Panc1 (cell line): ENCODE data around the gene PKP3. TPM values are rescaled to one million over a fixed set of nuclear protein-coding genes. Genes with fewer than 3 reads are reported as not detected.

Source experiments
- ATAC-seq: fragments of 200-7000 bp; cut with Tn5 transposase; 2 replicates; pipeline ENCODE4 v1.9.1; 2020; ENCODE audit warnings: mild to moderate bottlenecking, moderate library complexity
- BruUV-seq: library from RNA; stranded (reverse); fragments of 400-500 nt; replicated peaks from 2 replicates; lab custom pipeline; 2021; lab: Mats Ljungman, UMichigan
- CTCF ChIA-PET: fragments of 300-600 bp; sonication (Branson Sonifier 250); formaldehyde crosslinking; loops from one replicate; lab custom pipeline; 2022; ENCODE audit warnings: antibody characterized with exemption; lab: Charles Lee
- POLR2A ChIA-PET: fragments of 300-600 bp; sonication (Branson Sonifier 250); formaldehyde crosslinking; loops from one replicate; lab custom pipeline; 2022; ENCODE audit warnings: antibody characterized with exemption; lab: Charles Lee
- DNase-seq: peaks from one replicate; pipeline ENCODE4 v3.0.0-alpha.2; 2010; ENCODE audit warnings: low read depth, low spot score
- H3K27ac ChIP-seq: 2 replicates; pipeline ENCODE4 v1.5.1; 2011; ENCODE audit warnings: mild to moderate bottlenecking, low read length, inconsistent platforms
- H3K27me3 ChIP-seq: fragments of 200-500 bp; sonication (Bioruptor generic); 2 replicates; pipeline ENCODE4 v1.6.0; 2014; ENCODE audit warnings: low read length, inconsistent platforms; ENCODE audit not compliant: control insufficient read depth, insufficient read depth
- H3K36me3 ChIP-seq: fragments of 200-500 bp; sonication (Bioruptor generic); 2 replicates; pipeline ENCODE4 v1.5.1; 2014; ENCODE audit warnings: inconsistent platforms, mild to moderate bottlenecking, low read length, moderate library complexity; ENCODE audit not compliant: control insufficient read depth, insufficient read depth
- H3K4me1 ChIP-seq: 2 replicates; pipeline ENCODE4 v1.5.1; 2011; ENCODE audit warnings: inconsistent platforms, mild to moderate bottlenecking, low read length, moderate library complexity; ENCODE audit not compliant: control insufficient read depth, insufficient read depth
- H3K4me3 ChIP-seq, 2 experiments: 2 replicates each; pipeline ENCODE4 v1.5.1; 2011 to 2012; ENCODE audit warnings: low read depth in 2 of 2, low read length in 2 of 2, mild to moderate bottlenecking in 2 of 2, inconsistent platforms in 1 of 2, moderate library complexity in 1 of 2
- H3K9me3 ChIP-seq: fragments of 200-500 bp; sonication (Bioruptor generic); 2 replicates; pipeline ENCODE4 v1.5.1; 2014; ENCODE audit warnings: low read depth, mild to moderate bottlenecking, inconsistent platforms, low read length, moderate library complexity; ENCODE audit not compliant: control insufficient read depth, insufficient read depth
- CTCF ChIP-seq: fragments of 450-650 bp; IDR thresholded peaks from 2 replicates; pipeline ENCODE4 v1.5.1; 2017; ENCODE audit warnings: mild to moderate bottlenecking
- POLR2AphosphoS5 ChIP-seq: IDR thresholded peaks from 2 replicates; pipeline ENCODE4 v1.6.1; 2012; ENCODE audit warnings: mild to moderate bottlenecking, low read depth, low read length, moderate library complexity
- REST ChIP-seq, 2 experiments: IDR thresholded peaks; 2 replicates each; pipeline ENCODE4 v1.6.1; 2011 to 2012; ENCODE audit warnings: low read depth in 2 of 2, control low read depth in 1 of 2, low read length in 1 of 2, mild to moderate bottlenecking in 1 of 2, moderate library complexity in 1 of 2; ENCODE audit not compliant: insufficient read depth in 1 of 2
- SIN3A ChIP-seq: IDR thresholded peaks from 2 replicates; pipeline ENCODE4 v1.6.1; 2012; ENCODE audit warnings: low read depth, mild to moderate bottlenecking, low read length, moderate library complexity, borderline replicate concordance; ENCODE audit not compliant: insufficient read depth
- TCF7L2 ChIP-seq: IDR thresholded peaks from 2 replicates; pipeline ENCODE4 v1.6.1; 2011; ENCODE audit warnings: mild to moderate bottlenecking, low read depth, low read length, inconsistent platforms
- in situ Hi-C: cut with HindIII; loops from 2 replicates; pipeline ENCODE4 v1.10.0; 2016; ENCODE audit warnings: low sequenced_read_pairs, low pct_unique_long_range_greater_than_20kb
- intact Hi-C: fragments of 100-400 bp; cut with micrococcal nuclease; formaldehyde crosslinking; loops from one replicate; pipeline ENCODE4 v1.10.0; 2022; ENCODE audit not compliant: unreplicated experiment
- total RNA-seq: library from RNA; stranded (reverse); gene quantifications from one replicate; pipeline ENCODE4 v1.2.1, GENCODE V29; 2021; ENCODE audit not compliant: unreplicated experiment

PKP3 gene
- total RNA-seq, 1 experiment from 2014 or later, result 36.8 TPM

GRCh38 chr11:398826-399225 is 4.8 kb downstream of the PKP3 start:
- no peaks in the 10 kb centered on the region for H3K27me3 ChIP-seq
- intact Hi-C loops (no loop called here), in situ Hi-C loops (no loop called here)
- ATAC-seq, result no peak
- no peak for TF ChIP-seq SIN3A
- TF ChIP-seq POLR2AphosphoS5, result no peak
- no peak for TF ChIP-seq REST (IDR thresholded peaks at IDR 0.05; ENCODE audit: insufficient read depth in 1 of 2, low read depth in 2 of 2, low read length in 1 of 2)
- no peak for TF ChIP-seq CTCF
- no peak for TF ChIP-seq TCF7L2
- H3K27ac ChIP-seq, result no peak overlapping the region
- BruUV-seq, result no TSS peak
- no peak overlapping the region for H3K4me3 ChIP-seq
- DNase-seq, result no peak
- POLR2A ChIA-PET, result interaction anchor here (0.5 to 0.7 kb wide), 2 partner anchors 9 to 43 kb away, joined by 6 to 15 read pairs; no protein-coding TSS in a partner anchor
- peaks cover 30% of the 10 kb centered on the region for H3K4me1 ChIP-seq
- CTCF ChIA-PET, result interaction anchor here (0.5 to 0.9 kb wide), 3 partner anchors 23 to 135 kb away, joined by 3 to 7 read pairs (median 4); no protein-coding TSS in a partner anchor
- no peaks in the 10 kb centered on the region for H3K36me3 ChIP-seq
- no peaks in the 10 kb centered on the region for H3K9me3 ChIP-seq

- DNase-seq, result no peak
- ChIA-PET CTCF (no interaction called here), POLR2A (no interaction called here)
- Histone ChIP-seq H3K9me3 (no peaks in the 10 kb centered on the region), H3K4me3 (no peak overlapping the region), H3K27me3 (no peaks in the 10 kb centered on the region), H3K27ac (no peak overlapping the region), H3K36me3 (no peaks in the 10 kb centered on the region), H3K4me1 (peaks cover 21% of the 10 kb centered on the region)
- in situ Hi-C loops, result no loop called here
- no peak for ATAC-seq
- no TSS peak for BruUV-seq
- intact Hi-C loops, result no loop called here
- no peak for TF ChIP-seq SIN3A
- no peak for TF ChIP-seq TCF7L2
- no peak for TF ChIP-seq REST (IDR thresholded peaks at IDR 0.05; ENCODE audit: insufficient read depth in 1 of 2, low read depth in 2 of 2, low read length in 1 of 2)
- TF ChIP-seq CTCF, result no peak
- no peak for TF ChIP-seq POLR2AphosphoS5
Observed at GRCh38 chr11:399731-400211, 5.8 kb downstream of the PKP3 start.
